Central memory CD8-positive, alpha-beta T cell (primary cell): ENCODE data around the gene SAV1.
"Not testable (repeated sequence)": the region's sequence is repeated elsewhere in the genome, so short reads cannot be mapped to it uniquely, and the experiment has no call there.

Source experiments
- ATAC-seq: fragments of 150-1000 bp; cut with Tn5 transposase; replicated peaks from 2 replicates; pipeline ENCODE4 v1.10.0; 2022; ENCODE audit warnings: mild to moderate bottlenecking, moderate FRiP score, moderate number of reproducible peaks; ENCODE audit not compliant: poor library complexity, severe bottlenecking; ENCODE audit errors: extremely low read depth
- DNase-seq, 2 donors: peaks; one replicate each; pipeline ENCODE4 v3.0.0; 2021; ENCODE audit warnings: low spot score in 2 of 2
- H3K27ac Mint-ChIP-seq: one replicate; pipeline ENCODE4 v1.8.0; 2022; ENCODE audit warnings: low read depth, mild to moderate bottlenecking, moderate library complexity, mixed read lengths
- H3K27me3 Mint-ChIP-seq: one replicate; pipeline ENCODE4 v1.8.0; 2022; ENCODE audit warnings: mixed read lengths
- H3K36me3 Mint-ChIP-seq: one replicate; pipeline ENCODE4 v1.8.0; 2022; ENCODE audit warnings: mild to moderate bottlenecking, moderate library complexity, mixed read lengths; ENCODE audit not compliant: insufficient read depth
- H3K4me1 Mint-ChIP-seq: one replicate; pipeline ENCODE4 v1.8.0; 2022; ENCODE audit warnings: mixed read lengths
- H3K4me3 Mint-ChIP-seq: one replicate; pipeline ENCODE4 v1.8.0; 2022; ENCODE audit warnings: mild to moderate bottlenecking, moderate library complexity, mixed read lengths
- H3K9me3 Mint-ChIP-seq: one replicate; pipeline ENCODE4 v1.8.0; 2022; ENCODE audit warnings: mixed read lengths

The SAV1 gene

GRCh38 chr14:50657753-50658152 lies 10.4 kb downstream of the SAV1 start:
- Mint-ChIP-seq H3K4me3 (no peak overlapping the region), H3K36me3 (peaks cover 5% of the 10 kb centered on the region), H3K4me1 (peaks cover 16% of the 10 kb centered on the region), H3K27me3 (no peaks in the 10 kb centered on the region), H3K27ac (no peak overlapping the region), H3K9me3 (no peaks in the 10 kb centered on the region)
- ATAC-seq (no peak), DNase-seq (no peak)

- H3K36me3 Mint-ChIP-seq = peaks cover 8% of the 10 kb centered on the region
- ATAC-seq (no peak), DNase-seq (no peak)
- no peak overlapping the region for H3K4me3 Mint-ChIP-seq
- H3K4me1 Mint-ChIP-seq = peaks cover 16% of the 10 kb centered on the region
- no peak overlapping the region for H3K27ac Mint-ChIP-seq
- H3K27me3 Mint-ChIP-seq = no peaks in the 10 kb centered on the region
- H3K9me3 Mint-ChIP-seq = no peaks in the 10 kb centered on the region
These were observed 11.3 kb downstream of the SAV1 start for GRCh38 chr14:50656776-50657175.

- Mint-ChIP-seq H3K9me3 (no peaks in the 10 kb centered on the region), H3K27ac (no peak overlapping the region), H3K36me3 (peaks cover 6% of the 10 kb centered on the region), H3K4me3 (no peak overlapping the region), H3K4me1 (peaks cover 10% of the 10 kb centered on the region), H3K27me3 (no peaks in the 10 kb centered on the region)
- ATAC-seq (no peak), DNase-seq (no peak)
These were observed 18.4 kb downstream of the SAV1 start for GRCh38 chr14:50649691-50650090.

- ATAC-seq = no peak
- Mint-ChIP-seq H3K9me3 (no peaks in the 10 kb centered on the region), H3K4me3 (no peak overlapping the region), H3K27me3 (no peaks in the 10 kb centered on the region), H3K4me1 (peaks cover 5% of the 10 kb centered on the region), H3K36me3 (peaks cover 7% of the 10 kb centered on the region), H3K27ac (no peak overlapping the region)
- no peak for DNase-seq
These were observed 20.4 kb downstream of the SAV1 start for GRCh38 chr14:50647753-50648152.

GRCh38 chr14:50647282-50647681 lies 20.8 kb downstream of the SAV1 start:
- ATAC-seq (no peak), DNase-seq (no peak)
- Mint-ChIP-seq H3K36me3 (peaks cover 5% of the 10 kb centered on the region), H3K4me3 (no peak overlapping the region), H3K27ac (no peak overlapping the region), H3K27me3 (no peaks in the 10 kb centered on the region), H3K4me1 (peaks cover 5% of the 10 kb centered on the region), H3K9me3 (no peaks in the 10 kb centered on the region)

- Mint-ChIP-seq H3K36me3 (peaks cover 14% of the 10 kb centered on the region), H3K4me1 (no peaks in the 10 kb centered on the region)
- no peak for DNase-seq
These were observed 33.0 kb downstream of the SAV1 start for GRCh38 chr14:50635141-50635540.

GRCh38 chr14:50633954-50634353 lies 34.2 kb downstream of the SAV1 start:
- ATAC-seq = no peak
- Mint-ChIP-seq H3K4me1 (no peaks in the 10 kb centered on the region), H3K36me3 (peaks cover 12% of the 10 kb centered on the region), H3K27ac (no peak overlapping the region), H3K4me3 (no peak overlapping the region), H3K27me3 (no peaks in the 10 kb centered on the region), H3K9me3 (no peaks in the 10 kb centered on the region)
- DNase-seq = no peak

More at GRCh38 chr14:50635141-50635540, 33.0 kb downstream of the SAV1 start:
- no peak overlapping the region for H3K27ac Mint-ChIP-seq
- no peak for ATAC-seq
- H3K9me3 Mint-ChIP-seq = no peaks in the 10 kb centered on the region
- no peaks in the 10 kb centered on the region for H3K27me3 Mint-ChIP-seq
- H3K4me3 Mint-ChIP-seq = no peak overlapping the region

- ATAC-seq (no peak), DNase-seq (no peak)
- no peak overlapping the region for H3K27ac Mint-ChIP-seq
- H3K9me3 Mint-ChIP-seq = no peaks in the 10 kb centered on the region
- H3K4me3 Mint-ChIP-seq = no peak overlapping the region
- peaks cover 11% of the 10 kb centered on the region for H3K36me3 Mint-ChIP-seq
- H3K27me3 Mint-ChIP-seq = no peaks in the 10 kb centered on the region
- no peaks in the 10 kb centered on the region for H3K4me1 Mint-ChIP-seq
These were observed 36.7 kb downstream of the SAV1 start for GRCh38 chr14:50631408-50631821.

GRCh38 chr14:50624947-50625346 lies 43.2 kb downstream of the SAV1 start:
- not testable (repeated sequence) for ATAC-seq, H3K4me1 Mint-ChIP-seq, H3K9me3 Mint-ChIP-seq, H3K36me3 Mint-ChIP-seq, DNase-seq, H3K4me3 Mint-ChIP-seq, H3K27ac Mint-ChIP-seq, H3K27me3 Mint-ChIP-seq

- Mint-ChIP-seq H3K9me3 (no peaks in the 10 kb centered on the region), H3K36me3 (peaks cover 1% of the 10 kb centered on the region), H3K4me1 (no peaks in the 10 kb centered on the region), H3K27ac (no peak overlapping the region), H3K4me3 (no peak overlapping the region), H3K27me3 (no peaks in the 10 kb centered on the region)
- no peak for ATAC-seq
- no peak for DNase-seq
These were observed 43.7 kb downstream of the SAV1 start for GRCh38 chr14:50624447-50624846.

- H3K27me3 Mint-ChIP-seq = no peaks in the 10 kb centered on the region
- H3K36me3 Mint-ChIP-seq = peaks cover 1% of the 10 kb centered on the region
- H3K9me3 Mint-ChIP-seq = no peaks in the 10 kb centered on the region
- H3K4me1 Mint-ChIP-seq = no peaks in the 10 kb centered on the region
- ATAC-seq (no peak), DNase-seq (no peak)
- H3K4me3 Mint-ChIP-seq = no peak overlapping the region
- no peak overlapping the region for H3K27ac Mint-ChIP-seq
These were observed 45.1 kb downstream of the SAV1 start for GRCh38 chr14:50622978-50623377.

- Mint-ChIP-seq H3K27me3 (no peaks in the 10 kb centered on the region), H3K27ac (no peak overlapping the region), H3K4me1 (no peaks in the 10 kb centered on the region), H3K9me3 (no peaks in the 10 kb centered on the region), H3K36me3 (no peaks in the 10 kb centered on the region), H3K4me3 (no peak overlapping the region)
- ATAC-seq (no peak), DNase-seq (no peak)
These were observed 47.8 kb downstream of the SAV1 start for GRCh38 chr14:50620341-50620740.

GRCh38 chr14:50619569-50620141 lies 48.5 kb downstream of the SAV1 start:
- Mint-ChIP-seq H3K4me3 (no peak overlapping the region), H3K27me3 (no peaks in the 10 kb centered on the region), H3K9me3 (no peaks in the 10 kb centered on the region), H3K27ac (no peak overlapping the region), H3K36me3 (no peaks in the 10 kb centered on the region), H3K4me1 (no peaks in the 10 kb centered on the region)
- DNase-seq (no peak), ATAC-seq (no peak)

- H3K27ac Mint-ChIP-seq = no peak overlapping the region
- no peaks in the 10 kb centered on the region for H3K36me3 Mint-ChIP-seq
- DNase-seq (no peak), ATAC-seq (no peak)
- H3K4me1 Mint-ChIP-seq = no peaks in the 10 kb centered on the region
- no peaks in the 10 kb centered on the region for H3K9me3 Mint-ChIP-seq
- no peak overlapping the region for H3K4me3 Mint-ChIP-seq
- H3K27me3 Mint-ChIP-seq = no peaks in the 10 kb centered on the region
These were observed 51.8 kb downstream of the SAV1 start for GRCh38 chr14:50616275-50616674.
